ENCODE measurements around the gene SYVN1. TPM values are rescaled to one million over a fixed set of nuclear protein-coding genes. Genes with fewer than 3 reads are reported as not detected.
A peak's percentile ranks its signal among the peaks of the same experiment; 100 is the strongest.

SYVN1 gene
- total RNA-seq, 1 donor from 2014 or later = 54.7 TPM

DNA sequence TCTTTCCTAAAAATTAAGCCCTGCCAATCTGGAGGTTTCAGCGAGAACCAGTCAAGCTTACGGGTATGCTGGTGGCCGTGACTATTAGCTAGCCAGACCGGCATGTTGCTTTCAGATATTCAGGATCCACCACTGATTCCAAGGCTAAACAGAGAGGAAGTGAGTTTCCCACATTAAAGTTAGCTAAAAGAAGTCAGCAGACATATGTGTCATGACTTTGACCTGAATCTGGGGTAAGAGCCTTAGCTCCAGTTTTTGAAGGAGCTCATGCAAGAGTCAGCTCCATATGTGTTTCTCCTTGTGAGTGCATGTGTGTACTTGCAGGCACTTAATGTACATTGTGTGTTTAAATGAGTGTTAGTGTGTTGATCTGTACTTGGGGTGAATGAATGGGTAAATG lies 48.9 kb downstream of the SYVN1 start:
- peaks cover 6% of the 10 kb centered on the region for H3K9me3 Mint-ChIP-seq (ENCODE audit: unreplicated experiment)
- peaks cover 8% of the 10 kb centered on the region for H3K27me3 Mint-ChIP-seq (ENCODE audit: unreplicated experiment)
- H3K4me1 Mint-ChIP-seq (ENCODE audit: low read depth, unreplicated experiment) = peaks cover 7% of the 10 kb centered on the region
- TF ChIP-seq, protein P1, sequence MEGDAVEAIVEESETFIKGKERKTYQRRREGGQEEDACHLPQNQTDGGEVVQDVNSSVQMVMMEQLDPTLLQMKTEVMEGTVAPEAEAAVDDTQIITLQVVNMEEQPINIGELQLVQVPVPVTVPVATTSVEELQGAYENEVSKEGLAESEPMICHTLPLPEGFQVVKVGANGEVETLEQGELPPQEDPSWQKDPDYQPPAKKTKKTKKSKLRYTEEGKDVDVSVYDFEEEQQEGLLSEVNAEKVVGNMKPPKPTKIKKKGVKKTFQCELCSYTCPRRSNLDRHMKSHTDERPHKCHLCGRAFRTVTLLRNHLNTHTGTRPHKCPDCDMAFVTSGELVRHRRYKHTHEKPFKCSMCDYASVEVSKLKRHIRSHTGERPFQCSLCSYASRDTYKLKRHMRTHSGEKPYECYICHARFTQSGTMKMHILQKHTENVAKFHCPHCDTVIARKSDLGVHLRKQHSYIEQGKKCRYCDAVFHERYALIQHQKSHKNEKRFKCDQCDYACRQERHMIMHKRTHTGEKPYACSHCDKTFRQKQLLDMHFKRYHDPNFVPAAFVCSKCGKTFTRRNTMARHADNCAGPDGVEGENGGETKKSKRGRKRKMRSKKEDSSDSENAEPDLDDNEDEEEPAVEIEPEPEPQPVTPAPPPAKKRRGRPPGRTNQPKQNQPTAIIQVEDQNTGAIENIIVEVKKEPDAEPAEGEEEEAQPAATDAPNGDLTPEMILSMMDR (IDR thresholded peaks at IDR 0.05; ENCODE audit: partially characterized antibody, unreplicated experiment) = no peak
- no peak overlapping the region for H3K27ac Mint-ChIP-seq (ENCODE audit: unreplicated experiment)
- H3K36me3 Mint-ChIP-seq (ENCODE audit: unreplicated experiment) = no peaks in the 10 kb centered on the region
- H3K4me3 Mint-ChIP-seq (ENCODE audit: unreplicated experiment) = peak overlapping the region; percentile 93
- no peak for DNase-seq

DNA sequence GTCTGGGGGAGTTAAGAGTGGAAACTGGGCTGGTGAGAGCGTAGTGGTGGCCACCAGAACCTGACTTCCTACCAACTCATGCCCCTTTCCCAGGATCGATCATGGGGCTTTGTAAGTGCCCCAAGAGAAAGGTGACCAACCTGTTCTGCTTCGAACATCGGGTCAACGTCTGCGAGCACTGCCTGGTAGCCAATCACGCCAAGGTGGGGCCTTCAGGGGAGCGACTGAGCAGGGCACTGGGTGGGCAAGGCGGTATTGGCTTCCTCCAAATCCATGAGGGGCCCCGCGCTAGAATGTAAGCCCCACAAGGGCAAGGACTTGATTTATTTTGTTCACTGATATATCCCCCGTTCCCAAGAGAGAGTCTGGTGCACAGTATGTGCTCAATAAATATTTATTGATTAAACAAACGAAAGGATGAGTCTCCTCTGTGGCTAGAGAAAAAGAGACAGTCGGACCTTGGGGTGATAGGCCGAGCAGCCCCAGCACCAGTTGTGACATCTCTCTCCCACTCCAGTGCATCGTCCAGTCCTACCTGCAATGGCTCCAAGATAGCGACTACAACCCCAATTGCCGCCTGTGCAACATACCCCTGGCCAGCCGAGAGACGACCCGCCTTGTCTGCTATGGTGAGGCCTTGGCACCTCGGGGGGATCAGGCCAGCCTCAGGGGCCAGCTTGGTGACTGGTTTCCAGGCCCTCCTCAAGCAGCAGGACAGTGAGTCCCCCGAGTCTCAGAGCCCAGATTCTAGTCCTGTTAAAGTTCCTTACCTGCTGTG lies 49.5 kb downstream of the SYVN1 start:
- peaks cover 6% of the 10 kb centered on the region for H3K9me3 Mint-ChIP-seq (ENCODE audit: unreplicated experiment)
- H3K27me3 Mint-ChIP-seq (ENCODE audit: unreplicated experiment) = peaks cover 8% of the 10 kb centered on the region
- peak overlapping the region; percentile 93 for H3K4me3 Mint-ChIP-seq (ENCODE audit: unreplicated experiment)
- DNase-seq = no peak
- H3K4me1 Mint-ChIP-seq (ENCODE audit: low read depth, unreplicated experiment) = peaks cover 7% of the 10 kb centered on the region
- no peaks in the 10 kb centered on the region for H3K36me3 Mint-ChIP-seq (ENCODE audit: unreplicated experiment)
- H3K27ac Mint-ChIP-seq (ENCODE audit: unreplicated experiment) = peak overlapping the region; percentile 75
- TF ChIP-seq, protein P1 (IDR thresholded peaks at IDR 0.05; ENCODE audit: partially characterized antibody, unreplicated experiment) = no peak

DNA sequence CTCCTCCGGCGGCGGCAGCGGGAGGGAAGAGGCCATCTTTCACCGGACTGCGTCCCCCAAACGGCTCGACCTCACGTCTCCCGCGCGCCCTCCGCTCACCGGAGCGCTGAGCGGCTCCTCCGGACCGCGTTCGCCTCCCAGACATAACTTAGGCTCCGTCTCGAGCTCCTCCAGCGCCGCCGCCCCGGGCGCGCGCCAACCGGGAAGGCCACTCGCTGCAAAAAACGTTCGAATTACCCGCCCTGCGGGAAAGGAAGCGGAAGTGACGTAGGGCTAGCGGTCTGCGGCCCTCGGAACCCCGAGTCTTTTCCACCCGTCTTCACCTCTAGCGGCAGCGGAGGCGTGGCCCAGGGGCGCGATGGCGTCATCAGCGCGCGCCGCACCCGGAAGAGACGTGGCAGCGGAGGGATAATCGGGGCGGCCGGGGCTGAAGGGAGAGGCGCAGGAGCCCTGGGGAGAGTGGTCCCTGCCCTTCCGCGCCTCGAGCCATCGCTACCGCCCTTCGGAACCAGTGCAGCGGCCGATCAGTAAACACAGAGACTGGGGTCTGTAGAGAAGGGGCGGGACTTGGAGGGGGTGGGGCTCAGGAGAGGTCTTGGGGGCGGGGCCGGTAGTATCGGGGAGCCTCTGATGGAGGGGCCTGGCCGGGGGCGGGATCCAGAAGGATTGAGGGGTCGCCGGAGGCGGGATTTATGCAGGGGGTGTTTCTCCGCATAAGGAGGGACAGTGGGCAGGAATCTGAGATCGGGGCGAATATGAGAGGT lies 50.3 kb downstream of the SYVN1 start, which contains the start of the genes CDCA5 and ZFPL1:
CDCA5 (minus strand) TSS at position 207 of the 764 bp plus-strand sequence; CDS start at position 145, 62 bp downstream.
ZFPL1 (plus strand) TSS at position 389 of the 764 bp plus-strand sequence. CDS start 477 bp downstream, outside the sequence.
- peak within 1 kb of the TSS; percentile 93 for H3K4me3 Mint-ChIP-seq (ENCODE audit: unreplicated experiment)
- H3K27me3 Mint-ChIP-seq (ENCODE audit: unreplicated experiment) = peaks cover 8% of the 10 kb centered on the region
- TF ChIP-seq, protein P1 (IDR thresholded peaks at IDR 0.05; ENCODE audit: partially characterized antibody, unreplicated experiment) = no peak
- peaks cover 5% of the 10 kb centered on the region for H3K9me3 Mint-ChIP-seq (ENCODE audit: unreplicated experiment)
- peak; percentile 97 for DNase-seq
- peaks cover 7% of the 10 kb centered on the region for H3K4me1 Mint-ChIP-seq (ENCODE audit: low read depth, unreplicated experiment)
- peak within 1 kb of the TSS; percentile 75 for H3K27ac Mint-ChIP-seq (ENCODE audit: unreplicated experiment)
- H3K36me3 Mint-ChIP-seq (ENCODE audit: unreplicated experiment) = no peaks in the 10 kb centered on the region

DNA sequence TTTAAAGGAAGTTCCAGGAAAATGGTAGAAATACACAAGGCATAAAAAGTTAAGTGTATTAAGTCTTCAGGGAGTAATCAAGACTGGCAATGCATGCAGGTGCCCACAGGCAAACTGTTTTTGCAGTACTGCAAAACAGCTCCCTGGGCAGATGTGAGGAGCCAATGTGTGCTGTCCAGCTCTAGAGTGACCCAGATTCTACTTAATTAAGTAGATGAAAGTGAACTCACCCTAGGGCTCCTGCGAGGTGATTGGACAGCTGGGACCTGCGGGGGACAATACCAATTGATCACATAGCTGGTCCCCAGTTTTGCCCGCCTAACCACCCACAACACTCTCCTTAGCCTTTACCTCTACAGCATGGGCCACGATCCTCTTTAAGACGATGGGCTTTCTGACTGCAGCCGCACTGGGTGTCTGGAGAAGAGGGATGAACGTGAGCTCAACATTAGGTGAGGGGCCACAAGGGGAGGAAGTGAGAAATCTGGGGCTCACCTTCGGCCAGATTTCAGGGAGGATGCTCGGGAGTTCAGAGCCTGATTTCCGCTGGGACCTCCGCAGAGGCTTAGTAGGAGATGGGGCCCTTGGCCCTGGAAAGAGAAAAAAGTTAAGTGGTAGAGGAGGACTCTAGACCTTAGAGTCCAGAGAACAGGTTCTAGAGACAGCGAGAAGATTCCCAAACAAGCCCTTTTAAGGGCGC lies 51.0 kb downstream of the SYVN1 start:
- Mint-ChIP-seq H3K27me3 (ENCODE audit: unreplicated experiment) (peaks cover 5% of the 10 kb centered on the region), H3K4me3 (ENCODE audit: unreplicated experiment) (peak overlapping the region; percentile 93), H3K36me3 (ENCODE audit: unreplicated experiment) (no peaks in the 10 kb centered on the region), H3K9me3 (ENCODE audit: unreplicated experiment) (peaks cover 5% of the 10 kb centered on the region), H3K27ac (ENCODE audit: unreplicated experiment) (peak overlapping the region; percentile 52), H3K4me1 (ENCODE audit: low read depth, unreplicated experiment) (peaks cover 9% of the 10 kb centered on the region)
- TF ChIP-seq, protein P1 (IDR thresholded peaks at IDR 0.05; ENCODE audit: partially characterized antibody, unreplicated experiment) = no peak
- no peak for DNase-seq
